Motor neuron (in vitro differentiated cells): ENCODE results near the gene FAM20A. TPM values are rescaled to one million over a fixed set of nuclear protein-coding genes. Genes with fewer than 3 reads are reported as not detected.
A peak's percentile ranks its signal among the peaks of the same experiment; 100 is the strongest.

ENCODE experiments used
- ATAC-seq, 8 experiments: fragments of 200-7000 bp; cut with Tn5 transposase; replicated peaks in 6 of 8; 2 replicates each; pipeline ENCODE4 v1.8.0; 2021; ENCODE audit warnings: mild to moderate bottlenecking in 8 of 8, moderate library complexity in 8 of 8
- H3K27ac ChIP-seq, 2 donors: fragments of 250-450 bp; sonication (Bioruptor Pico); 2 replicates each; pipeline ENCODE4 v1.9.0; 2021; ENCODE audit warnings: antibody characterized with exemption in 2 of 2, mild to moderate bottlenecking in 2 of 2, moderate library complexity in 1 of 2
- H3K4me1 ChIP-seq, 2 donors: fragments of 250-450 bp; sonication (Bioruptor Pico); replicated peaks in 1 of 2; 2 replicates each; pipeline ENCODE4 v1.6.1; 2021; ENCODE audit warnings: antibody characterized with exemption in 2 of 2, mild to moderate bottlenecking in 2 of 2, moderate library complexity in 1 of 2
- H3K4me3 ChIP-seq, 5 donors: fragments of 250-450 bp; sonication (Bioruptor Pico); 2 replicates each; pipeline ENCODE4 v1.9.0; 2021; ENCODE audit warnings: antibody characterized with exemption in 5 of 5, mild to moderate bottlenecking in 5 of 5, moderate library complexity in 4 of 5
- WGBS, 10 experiments: fragments of 450-650 bp; shearing (Covaris generic); methylation state at CpG; one replicate each; pipeline ENCODE4 v1.0.0; 2022; 5-methylcytosine and 5-hydroxymethylcytosine counted together
- in situ Hi-C, 9 experiments: fragments of 400-800 bp; cut with MboI; loops; one replicate each; pipeline ENCODE4 v1.15.0; 2021; ENCODE audit warnings: low sequenced_read_pairs in 9 of 9, low pct_unique_long_range_greater_than_20kb in 2 of 9; ENCODE audit not compliant: unreplicated experiment in 9 of 9
- total RNA-seq, 8 experiments: library from RNA; unstranded; fragments of 300-600 nt; gene quantifications; 2 replicates each; pipeline versions ENCODE4 v1.2.3 to v1.2.4, GENCODE V29; 2022

FAM20A gene
- total RNA-seq, 8 experiments from 2014 or later = 1.6 to 12.1 (median 3.5) TPM

GRCh38 chr17:68579194-68579927 is 21.8 kb downstream of the FAM20A start:
- ATAC-seq = no peak
- H3K4me3 ChIP-seq = no peak overlapping the region
- 49 to 100% (median 86%) methylated on average over 2 to 8 of the region's 8 CpGs; no CpG with 5 or more reads in 1 of the 10 experiments for WGBS, 10 experiments
- H3K27ac ChIP-seq = no peak overlapping the region
- peaks cover 2 to 6% of the 10 kb centered on the region in 2 donors for H3K4me1 ChIP-seq
- in situ Hi-C loops = no loop called here

DNA sequence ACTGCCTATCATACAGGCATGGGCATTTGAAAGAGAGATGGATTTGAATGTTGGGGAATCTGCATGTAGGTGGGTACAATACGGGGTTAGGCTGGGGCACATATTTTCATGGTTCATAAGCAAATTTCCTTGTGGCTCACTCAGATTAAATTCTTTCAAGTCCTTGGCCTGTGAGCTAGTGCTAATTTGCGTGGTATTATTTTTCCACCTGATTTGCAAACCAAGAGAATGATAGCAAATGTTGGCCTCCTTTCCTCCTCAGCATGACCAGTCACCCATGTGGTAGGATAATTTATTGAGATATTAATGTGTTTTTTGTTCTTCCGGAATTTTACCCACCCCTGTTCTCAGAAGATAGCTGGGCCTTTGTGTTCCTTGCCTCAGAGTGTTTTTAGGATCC is 22.9 kb downstream of the FAM20A start:
- peaks cover 2 to 6% of the 10 kb centered on the region in 2 donors for H3K4me1 ChIP-seq
- WGBS, 10 experiments = 26 to 100% (median 74%) methylated on average over 1 to 3 of the region's 3 CpGs; no CpG with 5 or more reads in 4 of the 10 experiments
- in situ Hi-C loops = no loop called here
- H3K27ac ChIP-seq = no peak overlapping the region
- no peak for ATAC-seq
- no peak overlapping the region for H3K4me3 ChIP-seq

DNA sequence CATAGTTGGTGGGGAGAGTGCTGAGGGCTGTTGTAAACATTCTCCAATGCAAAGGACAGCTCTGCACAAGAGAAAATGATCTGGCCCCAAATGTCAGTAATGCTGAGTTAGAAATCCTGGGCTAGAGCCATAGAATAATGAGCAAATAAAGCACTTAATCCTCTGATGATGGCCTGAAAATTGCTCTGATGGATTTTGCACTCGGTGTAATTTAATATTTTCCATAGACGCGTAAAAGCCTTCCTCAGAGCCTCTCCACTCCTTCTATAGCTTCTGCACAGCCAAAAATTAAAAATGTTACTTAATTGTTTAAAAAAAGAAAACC is 23.7 kb downstream of the FAM20A start:
- peaks cover 2 to 5% of the 10 kb centered on the region in 2 donors for H3K4me1 ChIP-seq
- 29 to 97% (median 68%) methylated on average over 3 of the region's 3 CpGs; no CpG with 5 or more reads in 4 of the 10 experiments for WGBS, 10 experiments

GRCh38 chr17:68576811-68577496 is 24.2 kb downstream of the FAM20A start:
- peak in 4 of 8 experiments; percentile 52 to 93 (median 80) for ATAC-seq
- 5 to 100% (median 78%) methylated on average over 1 to 7 of the region's 8 CpGs; no CpG with 5 or more reads in 1 of the 10 experiments for WGBS, 10 experiments
- Histone ChIP-seq H3K27ac (no peak overlapping the region), H3K4me1 (no peaks in the 10 kb centered on the region), H3K4me3 (no peak overlapping the region)
- in situ Hi-C loops = no loop called here

More for the DNA sequence above, 23.7 kb downstream of the FAM20A start:
- H3K27ac ChIP-seq = no peak overlapping the region
- ATAC-seq = peak in 1 of 8 experiments; percentile 9
- H3K4me3 ChIP-seq = no peak overlapping the region
- in situ Hi-C loops = no loop called here

GRCh38 chr17:68576137-68576536 is 25.0 kb downstream of the FAM20A start:
- no peak overlapping the region for H3K4me3 ChIP-seq
- WGBS, 10 experiments = 80 to 100% methylated on average over 1 of the region's 2 CpGs; no CpG with 5 or more reads in 8 of the 10 experiments
- no peak overlapping the region for H3K27ac ChIP-seq
- ATAC-seq = no peak
- H3K4me1 ChIP-seq = no peaks in the 10 kb centered on the region
- in situ Hi-C loops = no loop called here

GRCh38 chr17:68573338-68573737 is 27.8 kb downstream of the FAM20A start:
- 60 to 100% (median 93%) methylated on average over 1 of the region's 1 CpG; no CpG with 5 or more reads in 2 of the 10 experiments for WGBS, 10 experiments
- in situ Hi-C loops = no loop called here
- no peak for ATAC-seq

DNA sequence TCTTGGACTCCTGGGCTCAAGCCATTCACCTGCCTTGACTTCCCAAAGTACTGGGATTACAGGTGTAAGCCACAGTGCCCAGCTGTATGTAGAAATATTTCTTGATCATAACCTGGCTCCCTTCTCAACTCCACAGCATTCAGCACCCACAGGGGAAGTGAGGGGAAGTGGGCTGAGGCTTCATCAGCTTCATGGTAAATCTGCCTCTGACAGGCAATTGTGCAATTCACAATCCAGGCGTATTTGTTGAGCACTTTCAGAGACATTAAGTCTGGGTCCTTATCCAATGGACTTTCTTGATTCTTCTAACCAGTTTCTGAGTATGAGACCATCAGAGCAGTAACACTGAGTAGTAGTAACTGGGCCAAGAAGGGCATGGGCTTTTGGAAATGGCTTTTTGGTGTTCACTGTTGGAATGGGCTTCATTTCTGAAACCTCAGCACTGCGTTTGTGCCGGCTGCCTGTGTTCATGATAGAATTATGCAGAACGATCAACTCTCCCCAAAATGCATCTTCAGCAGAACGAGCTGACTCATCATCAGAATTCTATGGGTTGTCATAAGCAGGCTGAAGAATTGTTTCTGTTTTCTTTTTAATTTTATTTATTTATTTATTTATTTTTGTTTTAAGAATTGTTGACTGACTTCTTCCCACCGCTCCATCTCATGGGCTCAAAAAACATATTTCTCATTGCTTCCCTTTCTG is 28.9 kb downstream of the FAM20A start:
- H3K4me3 ChIP-seq = no peak overlapping the region
- in situ Hi-C loops = no loop called here
- H3K27ac ChIP-seq = no peak overlapping the region
- H3K4me1 ChIP-seq = no peaks in the 10 kb centered on the region
- no peak for ATAC-seq
- 83 to 95% (median 89%) methylated on average over 1 to 6 of the region's 6 CpGs for WGBS, 10 experiments

More at GRCh38 chr17:68573338-68573737, 27.8 kb downstream of the FAM20A start:
- H3K4me3 ChIP-seq = no peak overlapping the region
- no peaks in the 10 kb centered on the region for H3K4me1 ChIP-seq
- no peak overlapping the region for H3K27ac ChIP-seq

GRCh38 chr17:68570526-68570925 is 30.6 kb downstream of the FAM20A start:
- in situ Hi-C loops = no loop called here
- Histone ChIP-seq H3K4me1 (no peaks in the 10 kb centered on the region), H3K27ac (no peak overlapping the region), H3K4me3 (no peak overlapping the region)
- no peak for ATAC-seq
- 10 to 100% (median 83%) methylated on average over 1 of the region's 1 CpG; no CpG with 5 or more reads in 4 of the 10 experiments for WGBS, 10 experiments

- no peak overlapping the region for H3K27ac ChIP-seq
- H3K4me3 ChIP-seq = no peak overlapping the region
- no peaks in the 10 kb centered on the region for H3K4me1 ChIP-seq
- in situ Hi-C loops = no loop called here
- ATAC-seq = peak in 3 of 8 experiments; percentile 76 to 84 (median 78)
These were observed 31.8 kb downstream of the FAM20A start for GRCh38 chr17:68569346-68569745.

- ATAC-seq = no peak
- H3K27ac ChIP-seq = no peak overlapping the region
- H3K4me1 ChIP-seq = no peaks in the 10 kb centered on the region
- in situ Hi-C loops = no loop called here
- no peak overlapping the region for H3K4me3 ChIP-seq
- WGBS, 10 experiments = 60 to 100% (median 88%) methylated on average over 1 to 2 of the region's 2 CpGs; no CpG with 5 or more reads in 5 of the 10 experiments
These were observed 32.6 kb downstream of the FAM20A start for GRCh38 chr17:68568581-68568980.

DNA sequence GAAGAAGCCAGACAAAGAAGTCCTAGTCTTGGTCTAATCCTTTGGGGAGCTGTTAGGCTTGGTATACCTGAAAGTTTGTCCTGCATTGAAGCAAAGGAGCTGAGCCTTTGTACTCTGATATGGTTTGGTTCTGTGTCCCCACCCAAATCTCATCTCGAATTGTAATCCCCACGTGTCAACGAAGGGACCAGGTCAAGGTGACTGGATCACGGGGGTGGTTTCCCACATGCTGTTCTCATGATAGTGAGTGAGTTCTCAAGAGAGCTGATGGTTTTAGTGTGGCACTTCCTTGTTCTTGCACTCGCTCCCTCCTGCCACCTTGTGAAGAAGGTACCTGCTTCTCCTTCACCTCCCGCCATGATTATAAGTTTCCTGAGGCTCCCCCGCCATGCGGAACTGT is 33.6 kb downstream of the FAM20A start:
- WGBS, 10 experiments = 50 to 100% (median 94%) methylated on average over 1 to 6 of the region's 8 CpGs; no CpG with 5 or more reads in 2 of the 10 experiments
- Histone ChIP-seq H3K27ac (no peak overlapping the region), H3K4me1 (no peaks in the 10 kb centered on the region), H3K4me3 (no peak overlapping the region)
- in situ Hi-C loops = no loop called here
- no peak for ATAC-seq

DNA sequence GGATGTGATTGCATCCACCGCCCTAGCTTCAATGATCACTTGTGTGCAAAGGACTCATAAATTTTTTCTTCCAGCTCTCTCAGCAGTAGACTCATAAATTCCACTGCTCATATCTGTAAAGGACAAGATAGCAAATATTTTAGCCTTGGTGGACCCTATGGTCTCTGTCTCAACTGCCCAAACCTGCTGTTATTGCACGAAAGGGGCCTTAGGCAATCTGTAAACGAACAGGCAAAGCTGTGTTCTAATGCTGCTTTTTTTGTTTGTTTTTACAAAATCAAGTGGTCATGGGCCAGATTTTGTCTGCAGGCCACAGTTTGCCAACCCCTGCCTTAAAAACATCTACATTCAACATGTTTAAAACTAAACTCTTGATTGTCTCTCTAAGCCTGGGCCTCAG is 34.1 kb downstream of the FAM20A start:
- WGBS, 10 experiments = 38 to 90% (median 79%) methylated on average over 1 to 3 of the region's 3 CpGs; no CpG with 5 or more reads in 3 of the 10 experiments
- no peak overlapping the region for H3K4me3 ChIP-seq
- H3K4me1 ChIP-seq = no peaks in the 10 kb centered on the region
- in situ Hi-C loops = no loop called here
- no peak for ATAC-seq
- no peak overlapping the region for H3K27ac ChIP-seq

DNA sequence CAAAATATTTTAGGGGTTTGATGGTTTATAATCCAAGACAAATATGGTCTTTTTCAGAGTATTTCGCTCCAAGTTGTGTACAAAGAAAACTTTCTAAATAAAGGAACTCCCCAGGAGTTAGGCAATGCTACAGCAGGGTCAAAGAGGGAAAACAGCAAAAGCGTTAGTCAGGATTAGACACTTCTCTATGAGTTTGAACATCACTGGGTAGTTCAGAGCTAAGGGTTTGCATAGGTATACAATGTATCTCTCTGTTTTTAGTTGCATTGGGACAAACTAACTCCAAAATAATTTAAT is 34.8 kb downstream of the FAM20A start:
- Histone ChIP-seq H3K4me3 (no peak overlapping the region), H3K27ac (no peak overlapping the region), H3K4me1 (no peaks in the 10 kb centered on the region)
- in situ Hi-C loops = no loop called here
- whole genome bisulfite sequencing, 10 experiments = 36 to 100% (median 83%) methylated on average over 1 to 2 of the region's 2 CpGs; no CpG with 5 or more reads in 1 of the 10 experiments
- ATAC-seq = no peak
